ENCODE results near the gene LARP4B.

LARP4B gene

DNA sequence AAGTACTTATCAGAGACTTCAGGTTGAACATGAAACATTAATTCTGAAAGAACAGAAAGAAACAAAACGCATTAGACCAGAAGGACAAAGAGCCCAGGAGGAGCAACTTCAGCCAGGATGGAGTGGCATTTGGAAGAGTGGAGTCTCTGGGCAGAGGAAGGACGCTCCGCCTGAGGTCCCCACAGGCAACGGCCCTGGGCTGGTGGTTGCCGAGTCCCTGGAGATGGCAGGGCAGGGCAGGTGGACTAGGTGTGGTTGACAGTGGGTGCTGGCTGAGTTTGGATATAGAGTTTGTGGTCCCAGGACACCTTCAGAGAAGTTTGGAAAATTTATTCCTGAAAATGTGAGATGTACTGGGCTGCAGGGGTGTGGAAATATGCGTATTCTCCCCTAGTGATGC, 27.4 kb upstream of the LARP4B start:
- DNase-seq (ENCODE audit: low read depth), result no peak
- no peak overlapping the region for H3K4me3 ChIP-seq (ENCODE audit: control insufficient read depth, low read depth, low read length)
- TF ChIP-seq, protein P1, sequence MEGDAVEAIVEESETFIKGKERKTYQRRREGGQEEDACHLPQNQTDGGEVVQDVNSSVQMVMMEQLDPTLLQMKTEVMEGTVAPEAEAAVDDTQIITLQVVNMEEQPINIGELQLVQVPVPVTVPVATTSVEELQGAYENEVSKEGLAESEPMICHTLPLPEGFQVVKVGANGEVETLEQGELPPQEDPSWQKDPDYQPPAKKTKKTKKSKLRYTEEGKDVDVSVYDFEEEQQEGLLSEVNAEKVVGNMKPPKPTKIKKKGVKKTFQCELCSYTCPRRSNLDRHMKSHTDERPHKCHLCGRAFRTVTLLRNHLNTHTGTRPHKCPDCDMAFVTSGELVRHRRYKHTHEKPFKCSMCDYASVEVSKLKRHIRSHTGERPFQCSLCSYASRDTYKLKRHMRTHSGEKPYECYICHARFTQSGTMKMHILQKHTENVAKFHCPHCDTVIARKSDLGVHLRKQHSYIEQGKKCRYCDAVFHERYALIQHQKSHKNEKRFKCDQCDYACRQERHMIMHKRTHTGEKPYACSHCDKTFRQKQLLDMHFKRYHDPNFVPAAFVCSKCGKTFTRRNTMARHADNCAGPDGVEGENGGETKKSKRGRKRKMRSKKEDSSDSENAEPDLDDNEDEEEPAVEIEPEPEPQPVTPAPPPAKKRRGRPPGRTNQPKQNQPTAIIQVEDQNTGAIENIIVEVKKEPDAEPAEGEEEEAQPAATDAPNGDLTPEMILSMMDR (IDR thresholded peaks at IDR 0.05; ENCODE audit: control insufficient read depth, insufficient read depth, low read depth, low read length, missing control alignments), result no peak

DNA sequence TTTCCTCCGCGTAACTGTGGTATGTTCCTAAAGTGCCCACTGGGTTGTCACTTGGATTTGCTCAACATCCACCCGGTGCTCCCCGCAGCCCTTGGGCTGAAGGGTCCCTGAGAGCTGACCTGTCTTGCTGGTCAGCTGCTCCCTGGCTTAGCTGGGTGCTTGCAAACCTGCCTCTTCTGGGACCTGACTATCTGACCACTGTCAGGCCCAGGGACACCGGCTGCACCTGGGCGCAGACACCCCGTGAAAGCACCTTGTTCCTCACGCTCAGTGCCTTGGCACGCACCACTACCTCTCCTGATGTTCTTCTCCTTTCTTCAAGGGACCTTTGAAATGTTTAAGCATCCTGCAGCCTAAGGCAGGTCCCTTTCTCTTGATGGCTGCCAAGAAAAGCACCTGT, 26.6 kb upstream of the LARP4B start:
- no peak overlapping the region for H3K4me3 ChIP-seq (ENCODE audit: control insufficient read depth, low read depth, low read length)

DNA sequence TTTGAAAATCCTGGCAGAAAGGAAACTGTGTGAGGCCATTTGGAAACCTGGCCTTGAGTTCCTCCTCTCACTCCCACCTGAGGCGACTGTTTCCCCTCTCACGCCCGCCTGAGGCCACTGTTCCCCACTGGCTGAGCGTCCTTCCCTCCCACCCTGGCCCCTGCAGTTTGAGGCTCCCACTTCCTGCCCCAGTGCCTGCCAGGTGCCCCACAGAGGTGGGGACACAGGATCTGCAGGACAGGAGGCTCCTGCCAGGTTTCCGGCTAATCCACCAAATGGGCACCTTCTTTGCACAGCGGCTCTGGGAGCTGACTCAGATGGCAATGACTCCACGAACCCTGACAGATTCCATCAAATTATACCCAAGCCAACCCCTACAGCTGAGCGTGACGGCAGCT, 24.3 kb upstream of the LARP4B start:
- H3K4me3 ChIP-seq (ENCODE audit: control insufficient read depth, low read depth, low read length), result no peak overlapping the region
- DNase-seq (ENCODE audit: low read depth), result no peak
- TF ChIP-seq, protein P1 (IDR thresholded peaks at IDR 0.05; ENCODE audit: control insufficient read depth, insufficient read depth, low read depth, low read length, missing control alignments), result no peak

More for the DNA sequence above, 26.6 kb upstream of the LARP4B start:
- DNase-seq (ENCODE audit: low read depth), result no peak
- TF ChIP-seq, protein P1 (IDR thresholded peaks at IDR 0.05; ENCODE audit: control insufficient read depth, insufficient read depth, low read depth, low read length, missing control alignments), result no peak

DNA sequence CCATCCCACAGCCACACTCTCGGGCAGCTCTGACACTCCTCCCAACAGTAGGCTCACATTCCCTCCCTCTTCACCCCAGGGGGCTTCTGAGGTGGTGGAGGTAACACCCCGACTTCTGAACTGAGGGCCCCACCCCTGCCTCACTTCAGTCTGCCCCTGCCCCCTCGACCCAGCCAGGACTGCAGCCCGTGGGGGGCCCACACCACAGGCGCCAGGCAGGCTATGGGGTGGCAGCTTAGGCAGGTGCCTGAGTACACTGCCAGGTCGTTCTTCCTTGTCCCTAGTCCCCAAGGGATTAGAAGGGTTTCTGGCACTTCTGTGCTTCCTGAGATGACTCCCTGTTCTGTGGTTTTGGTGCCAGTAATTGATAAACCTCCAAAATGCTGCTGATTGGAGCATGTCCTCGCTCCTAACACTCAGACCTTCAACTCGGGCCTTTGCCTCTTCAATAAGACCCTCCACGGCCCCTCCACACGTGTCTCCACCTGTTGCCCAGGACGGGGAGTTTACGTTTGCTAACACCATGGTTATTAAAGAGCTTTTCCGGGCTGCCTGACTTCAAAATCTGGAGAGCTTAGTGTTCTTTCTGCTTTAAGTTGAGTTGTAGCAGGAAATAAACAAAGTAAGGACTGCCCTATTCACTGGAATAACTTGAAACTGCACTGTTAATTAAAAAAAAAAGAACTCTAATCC, 23.8 kb upstream of the LARP4B start:
- TF ChIP-seq, protein P1 (IDR thresholded peaks at IDR 0.05; ENCODE audit: control insufficient read depth, insufficient read depth, low read depth, low read length, missing control alignments), result no peak
- DNase-seq (ENCODE audit: low read depth), result no peak
- H3K4me3 ChIP-seq (ENCODE audit: control insufficient read depth, low read depth, low read length), result no peak overlapping the region

DNA sequence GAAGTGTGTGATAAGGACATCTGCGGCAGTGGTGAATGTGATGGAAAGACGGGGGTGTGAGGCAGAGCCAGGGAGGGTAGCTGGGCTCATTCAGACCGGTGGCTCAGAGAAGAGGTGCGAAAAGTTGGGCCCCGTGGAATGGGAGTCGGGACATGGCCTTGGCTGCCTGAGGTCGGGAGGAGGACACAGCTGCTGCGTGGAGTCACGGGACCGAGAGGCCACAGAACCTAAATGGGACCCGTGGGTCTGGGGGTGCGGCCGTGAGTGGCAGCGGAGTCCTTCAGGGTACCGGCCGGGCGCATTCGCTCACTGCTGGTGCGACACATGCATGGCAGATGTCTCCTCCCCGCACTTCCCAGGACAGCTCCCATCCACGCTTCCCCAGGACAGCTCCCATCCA, 22.9 kb upstream of the LARP4B start:
- no peak overlapping the region for H3K4me3 ChIP-seq (ENCODE audit: control insufficient read depth, low read depth, low read length)
- TF ChIP-seq, protein P1 (IDR thresholded peaks at IDR 0.05; ENCODE audit: control insufficient read depth, insufficient read depth, low read depth, low read length, missing control alignments), result no peak
- no peak for DNase-seq (ENCODE audit: low read depth)

DNA sequence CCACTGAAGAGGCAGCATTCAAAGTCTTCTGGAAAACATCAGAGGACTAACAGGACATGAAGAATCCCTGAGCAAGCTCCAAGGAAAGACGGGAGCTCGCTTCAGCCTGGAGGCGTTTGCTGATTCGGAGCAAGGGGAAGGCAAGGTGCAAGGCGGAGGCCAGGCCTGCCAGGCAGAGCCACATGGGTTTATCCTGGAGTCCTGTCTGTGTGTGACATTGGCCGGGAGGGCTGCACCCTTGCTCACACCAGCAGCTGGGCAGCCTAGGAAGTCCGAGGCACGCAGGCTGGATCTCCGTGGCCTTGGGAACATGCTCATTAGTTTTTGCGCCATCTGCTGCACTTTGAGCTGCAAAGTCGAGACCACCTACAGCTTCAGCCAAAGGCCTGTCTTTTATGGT, 22.3 kb upstream of the LARP4B start:
- no peak for DNase-seq (ENCODE audit: low read depth)
- no peak overlapping the region for H3K4me3 ChIP-seq (ENCODE audit: control insufficient read depth, low read depth, low read length)
- TF ChIP-seq, protein P1 (IDR thresholded peaks at IDR 0.05; ENCODE audit: control insufficient read depth, insufficient read depth, low read depth, low read length, missing control alignments), result no peak

All from AG09309 (cell line).